ENCODE measurements around the gene NOPCHAP1. TPM values are rescaled to one million over a fixed set of nuclear protein-coding genes. Genes with fewer than 3 reads are reported as not detected.
A peak's percentile ranks its signal among the peaks of the same experiment; 100 is the strongest.

NOPCHAP1 gene
- total and polyA plus RNA-seq, 7 experiments from 2014 or later, result 10.5 to 18.0 (median 11.7) TPM

GRCh38 chr12:104985206-104985605, 910 bp upstream of the NOPCHAP1 start:
- H3K36me3 Mint-ChIP-seq, result peaks cover 8 to 21% (median 17%) of the 10 kb centered on the region in 5 donors
- Histone ChIP-seq H3K27me3 (ENCODE audit: control insufficient read depth in 2 of 2, insufficient read depth in 2 of 2, low read length in 2 of 2) (no peaks in the 10 kb centered on the region), H3K36me3 (ENCODE audit: control insufficient read depth in 2 of 3, insufficient read depth in 3 of 3, low read length in 3 of 3) (peaks cover 0 to 11% (median 0%) of the 10 kb centered on the region in 3 experiments), H3K27ac (ENCODE audit: low read depth, low read length) (no peak overlapping the region), H3K4me3 (ENCODE audit: low read length) (peak overlapping the region; percentile 91), H3K4me1 (ENCODE audit: control insufficient read depth in 2 of 2, insufficient read depth in 2 of 2, low read length in 2 of 2) (peaks cover 12 to 13% of the 10 kb centered on the region in 2 donors), H3K9me3 (ENCODE audit: control insufficient read depth in 2 of 3, low read length in 3 of 3) (no peaks in the 10 kb centered on the region)
- no peak for ATAC-seq
- peaks cover 0 to 24% (median 5%) of the 10 kb centered on the region in 5 donors for H3K27me3 Mint-ChIP-seq
- intact Hi-C loops (cut with micrococcal nuclease), result loop anchor here (5.0 to 10.0 kb wide), 4 partner anchors 47 to 840 kb away; partner anchors contain the start of gene C12orf75 (in 1 of the 2)
- ChIA-PET POLR2A (no interaction called here), CTCF (no interaction called here)
- H3K27ac Mint-ChIP-seq, result peak overlapping the region in 6 of 9 donors; percentile 34 to 87 (median 64)
- H3K9me3 Mint-ChIP-seq, result peaks cover 0 to 8% (median 0%) of the 10 kb centered on the region in 11 donors
- peak overlapping the region; percentile 90 to 95 (median 94) for H3K4me3 Mint-ChIP-seq
- peaks cover 19 to 47% (median 37%) of the 10 kb centered on the region in 7 donors for H3K4me1 Mint-ChIP-seq
- DNase-seq, result no peak

GRCh38 chr12:104990950-104991349, 4.8 kb downstream of the NOPCHAP1 start:
- Mint-ChIP-seq H3K4me3 (no peak overlapping the region), H3K27ac (peak overlapping the region in 1 of 9 donors; percentile 7), H3K27me3 (peaks cover 0 to 2% (median 0%) of the 10 kb centered on the region in 5 donors), H3K4me1 (peaks cover 14 to 35% (median 31%) of the 10 kb centered on the region in 7 donors), H3K9me3 (peaks cover 0 to 8% (median 0%) of the 10 kb centered on the region in 11 donors), H3K36me3 (peaks cover 13 to 73% (median 50%) of the 10 kb centered on the region in 5 donors)
- Histone ChIP-seq H3K9me3 (ENCODE audit: control insufficient read depth in 2 of 3, low read length in 3 of 3) (no peaks in the 10 kb centered on the region), H3K36me3 (ENCODE audit: control insufficient read depth in 2 of 3, insufficient read depth in 3 of 3, low read length in 3 of 3) (peaks cover 0 to 52% (median 0%) of the 10 kb centered on the region in 3 experiments), H3K4me1 (ENCODE audit: control insufficient read depth in 2 of 2, insufficient read depth in 2 of 2, low read length in 2 of 2) (peaks cover 12 to 13% of the 10 kb centered on the region in 2 donors), H3K27ac (ENCODE audit: low read depth, low read length) (no peak overlapping the region), H3K27me3 (ENCODE audit: control insufficient read depth in 2 of 2, insufficient read depth in 2 of 2, low read length in 2 of 2) (no peaks in the 10 kb centered on the region), H3K4me3 (ENCODE audit: low read length) (no peak overlapping the region)
- no peak for DNase-seq
- no peak for ATAC-seq
- CTCF ChIA-PET, result no interaction called here
- intact Hi-C loops (cut with micrococcal nuclease), result no loop called here
- POLR2A ChIA-PET, result interaction anchor here (0.5 kb wide), 1 partner anchor 84 kb away, joined by 3 read pairs; no protein-coding TSS in a partner anchor

- no peak overlapping the region for H3K27ac Mint-ChIP-seq
- peaks cover 0 to 8% (median 0%) of the 10 kb centered on the region in 11 donors for H3K9me3 Mint-ChIP-seq
- Histone ChIP-seq H3K9me3 (ENCODE audit: control insufficient read depth in 2 of 3, low read length in 3 of 3) (no peaks in the 10 kb centered on the region), H3K4me3 (ENCODE audit: low read length) (no peak overlapping the region), H3K36me3 (ENCODE audit: control insufficient read depth in 2 of 3, insufficient read depth in 3 of 3, low read length in 3 of 3) (peaks cover 0 to 51% (median 0%) of the 10 kb centered on the region in 3 experiments), H3K27me3 (ENCODE audit: control insufficient read depth in 2 of 2, insufficient read depth in 2 of 2, low read length in 2 of 2) (no peaks in the 10 kb centered on the region), H3K27ac (ENCODE audit: low read depth, low read length) (no peak overlapping the region), H3K4me1 (ENCODE audit: control insufficient read depth in 2 of 2, insufficient read depth in 2 of 2, low read length in 2 of 2) (peaks cover 11 to 12% of the 10 kb centered on the region in 2 donors)
- H3K27me3 Mint-ChIP-seq, result no peaks in the 10 kb centered on the region
- H3K4me1 Mint-ChIP-seq, result peaks cover 13 to 31% (median 28%) of the 10 kb centered on the region in 7 donors
- intact Hi-C loops (cut with micrococcal nuclease), result no loop called here
- H3K36me3 Mint-ChIP-seq, result peaks cover 13 to 76% (median 53%) of the 10 kb centered on the region in 5 donors
- ChIA-PET POLR2A (no interaction called here), CTCF (interaction anchor here (0.6 kb wide), 1 partner anchor 60 kb away, joined by 11 read pairs; no protein-coding TSS in a partner anchor)
- ATAC-seq (no peak), DNase-seq (no peak)
- H3K4me3 Mint-ChIP-seq, result no peak overlapping the region
These were observed 5.5 kb downstream of the NOPCHAP1 start for GRCh38 chr12:104991565-104992128.

- H3K4me1 Mint-ChIP-seq, result peaks cover 6 to 15% (median 8%) of the 10 kb centered on the region in 7 donors
- peaks cover 21 to 91% (median 64%) of the 10 kb centered on the region in 5 donors for H3K36me3 Mint-ChIP-seq
- H3K9me3 Mint-ChIP-seq, result peaks cover 0 to 6% (median 0%) of the 10 kb centered on the region in 11 donors
- Histone ChIP-seq H3K36me3 (ENCODE audit: control insufficient read depth in 2 of 3, insufficient read depth in 3 of 3, low read length in 3 of 3) (peaks cover 0 to 62% (median 0%) of the 10 kb centered on the region in 3 experiments), H3K4me1 (ENCODE audit: control insufficient read depth in 2 of 2, insufficient read depth in 2 of 2, low read length in 2 of 2) (no peaks in the 10 kb centered on the region), H3K27ac (ENCODE audit: low read depth, low read length) (no peak overlapping the region), H3K4me3 (ENCODE audit: low read length) (no peak overlapping the region), H3K27me3 (ENCODE audit: control insufficient read depth in 2 of 2, insufficient read depth in 2 of 2, low read length in 2 of 2) (no peaks in the 10 kb centered on the region), H3K9me3 (ENCODE audit: control insufficient read depth in 2 of 3, low read length in 3 of 3) (no peaks in the 10 kb centered on the region)
- no peak overlapping the region for H3K4me3 Mint-ChIP-seq
- no peaks in the 10 kb centered on the region for H3K27me3 Mint-ChIP-seq
- intact Hi-C loops (cut with micrococcal nuclease), result no loop called here
- ATAC-seq (no peak), DNase-seq (no peak)
- POLR2A ChIA-PET, result no interaction called here
- CTCF ChIA-PET, result no interaction called here
- no peak overlapping the region for H3K27ac Mint-ChIP-seq
These were observed 8.2 kb downstream of the NOPCHAP1 start for GRCh38 chr12:104994336-104994735.

- Histone ChIP-seq H3K27ac (ENCODE audit: low read depth, low read length) (no peak overlapping the region), H3K27me3 (ENCODE audit: control insufficient read depth in 2 of 2, insufficient read depth in 2 of 2, low read length in 2 of 2) (no peaks in the 10 kb centered on the region), H3K36me3 (ENCODE audit: control insufficient read depth in 2 of 3, insufficient read depth in 3 of 3, low read length in 3 of 3) (peaks cover 5 to 74% (median 5%) of the 10 kb centered on the region in 3 experiments), H3K9me3 (ENCODE audit: control insufficient read depth in 2 of 3, low read length in 3 of 3) (no peaks in the 10 kb centered on the region), H3K4me1 (ENCODE audit: control insufficient read depth in 2 of 2, insufficient read depth in 2 of 2, low read length in 2 of 2) (no peaks in the 10 kb centered on the region), H3K4me3 (ENCODE audit: low read length) (no peak overlapping the region)
- ChIA-PET CTCF (no interaction called here), POLR2A (no interaction called here)
- Mint-ChIP-seq H3K27me3 (no peaks in the 10 kb centered on the region), H3K9me3 (peaks cover 0 to 15% (median 2%) of the 10 kb centered on the region in 11 donors), H3K36me3 (peaks cover 35 to 92% (median 71%) of the 10 kb centered on the region in 5 donors), H3K4me1 (peaks cover 0 to 12% (median 2%) of the 10 kb centered on the region in 7 donors), H3K27ac (no peak overlapping the region), H3K4me3 (no peak overlapping the region)
- intact Hi-C loops (cut with micrococcal nuclease), result no loop called here
- ATAC-seq, result no peak
- DNase-seq, result no peak
These were observed 11.4 kb downstream of the NOPCHAP1 start for GRCh38 chr12:104997541-104997940.

- no peak for DNase-seq
- Mint-ChIP-seq H3K4me1 (peaks cover 0 to 12% (median 2%) of the 10 kb centered on the region in 7 donors), H3K36me3 (peaks cover 34 to 90% (median 72%) of the 10 kb centered on the region in 5 donors), H3K27me3 (no peaks in the 10 kb centered on the region), H3K27ac (peak overlapping the region in 1 of 9 donors; percentile 19), H3K9me3 (peaks cover 0 to 18% (median 2%) of the 10 kb centered on the region in 11 donors), H3K4me3 (no peak overlapping the region)
- intact Hi-C loops (cut with micrococcal nuclease), result no loop called here
- Histone ChIP-seq H3K9me3 (ENCODE audit: control insufficient read depth in 2 of 3, low read length in 3 of 3) (no peaks in the 10 kb centered on the region), H3K4me1 (ENCODE audit: control insufficient read depth in 2 of 2, insufficient read depth in 2 of 2, low read length in 2 of 2) (no peaks in the 10 kb centered on the region), H3K4me3 (ENCODE audit: low read length) (no peak overlapping the region), H3K27me3 (ENCODE audit: control insufficient read depth in 2 of 2, insufficient read depth in 2 of 2, low read length in 2 of 2) (no peaks in the 10 kb centered on the region), H3K36me3 (ENCODE audit: control insufficient read depth in 2 of 3, insufficient read depth in 3 of 3, low read length in 3 of 3) (peaks cover 5 to 71% (median 5%) of the 10 kb centered on the region in 3 experiments), H3K27ac (ENCODE audit: low read depth, low read length) (no peak overlapping the region)
- no peak for ATAC-seq
- ChIA-PET CTCF (no interaction called here), POLR2A (no interaction called here)
These were observed 12.6 kb downstream of the NOPCHAP1 start for GRCh38 chr12:104998423-104999346.
